Measurements from ENCODE around the gene LIPA. TPM values are rescaled to one million over a fixed set of nuclear protein-coding genes. Genes with fewer than 3 reads are reported as not detected.

LIPA gene
- total and polyA plus RNA-seq, 2 experiments from 2014 or later: 113 to 134 TPM

GRCh38 chr10:89283936-89284475, 32.4 kb upstream of the LIPA start:
- 3 to 4% methylated on average over 4 of the region's 4 CpGs for WGBS, 2 experiments (ENCODE audit: low coverage in 1 of 2, low lambda C conversion rate in 2 of 2, missing lambda C conversion rate in 2 of 2)
- Histone ChIP-seq H3K9me3 (ENCODE audit: low read depth) (no peaks in the 10 kb centered on the region), H3K79me2 (ENCODE audit: insufficient read depth) (no peaks in the 10 kb centered on the region), H4K20me1 (ENCODE audit: insufficient read depth) (no peaks in the 10 kb centered on the region), H3K9me2 (ENCODE audit: insufficient read depth) (no peaks in the 10 kb centered on the region), H3K9ac (peak overlapping the region; percentile 60), H3F3A (ENCODE audit: insufficient read depth) (peaks cover 56% of the 10 kb centered on the region), H2AFZ (peak overlapping the region; percentile 64), H3K4me1 (ENCODE audit: insufficient read depth) (peaks cover 67% of the 10 kb centered on the region), H3K4me3 (peak overlapping the region; percentile 48), H3K27me3 (replicated peaks; ENCODE audit: insufficient read depth) (no peaks in the 10 kb centered on the region), H3K27ac (peak overlapping the region; percentile 82), H3K36me3 (ENCODE audit: low read depth) (no peaks in the 10 kb centered on the region), H3K4me2 (ENCODE audit: unreplicated experiment) (peak overlapping the region; percentile 73)
- in situ Hi-C loops (cut with MboI): no loop called here
- DNase-seq: peak; percentile 86
- TF ChIP-seq EZH2 (IDR thresholded peaks at IDR 0.05; ENCODE audit: insufficient read depth, poor library complexity, severe bottlenecking): no peak
- no peak for TF ChIP-seq EZH2phosphoT487 (IDR thresholded peaks at IDR 0.05; ENCODE audit: insufficient read depth, low read depth)

GRCh38 chr10:89283025-89283935, 31.7 kb upstream of the LIPA start:
- in situ Hi-C loops (cut with MboI): no loop called here
- no peaks in the 10 kb centered on the region for H3K36me3 ChIP-seq (ENCODE audit: low read depth)
- H3F3A ChIP-seq (ENCODE audit: insufficient read depth): peaks cover 61% of the 10 kb centered on the region
- no peaks in the 10 kb centered on the region for H3K27me3 ChIP-seq (replicated peaks; ENCODE audit: insufficient read depth)
- peak overlapping the region; percentile 82 for H3K27ac ChIP-seq
- H3K4me3 ChIP-seq: peak overlapping the region; percentile 48
- no peak for TF ChIP-seq EZH2 (IDR thresholded peaks at IDR 0.05; ENCODE audit: insufficient read depth, poor library complexity, severe bottlenecking)
- TF ChIP-seq EZH2phosphoT487 (IDR thresholded peaks at IDR 0.05; ENCODE audit: insufficient read depth, low read depth): no peak
- no peaks in the 10 kb centered on the region for H3K9me3 ChIP-seq (ENCODE audit: low read depth)
- peak overlapping the region; percentile 64 for H2AFZ ChIP-seq
- H3K79me2 ChIP-seq (ENCODE audit: insufficient read depth): no peaks in the 10 kb centered on the region
- H3K4me2 ChIP-seq (ENCODE audit: unreplicated experiment): peak overlapping the region; percentile 73
- H3K4me1 ChIP-seq (ENCODE audit: insufficient read depth): peaks cover 74% of the 10 kb centered on the region
- 11 to 14% methylated on average over 6 of the region's 6 CpGs for WGBS, 2 experiments (ENCODE audit: low coverage in 1 of 2, low lambda C conversion rate in 2 of 2, missing lambda C conversion rate in 2 of 2)
- peak; percentile 69 for DNase-seq
- H3K9ac ChIP-seq: peak overlapping the region; percentile 60
- no peaks in the 10 kb centered on the region for H3K9me2 ChIP-seq (ENCODE audit: insufficient read depth)
- no peaks in the 10 kb centered on the region for H4K20me1 ChIP-seq (ENCODE audit: insufficient read depth)

GRCh38 chr10:89281606-89282395, 30.2 kb upstream of the LIPA start:
- Histone ChIP-seq H2AFZ (no peak overlapping the region), H3K4me2 (ENCODE audit: unreplicated experiment) (peak overlapping the region; percentile 59), H4K20me1 (ENCODE audit: insufficient read depth) (no peaks in the 10 kb centered on the region), H3K9me2 (ENCODE audit: insufficient read depth) (no peaks in the 10 kb centered on the region), H3K9me3 (ENCODE audit: low read depth) (no peaks in the 10 kb centered on the region), H3K4me1 (ENCODE audit: insufficient read depth) (peaks cover 88% of the 10 kb centered on the region), H3K79me2 (ENCODE audit: insufficient read depth) (no peaks in the 10 kb centered on the region), H3K4me3 (no peak overlapping the region), H3K27me3 (replicated peaks; ENCODE audit: insufficient read depth) (no peaks in the 10 kb centered on the region), H3K27ac (peak overlapping the region; percentile 5; the same call in 1 of the 2 replicates), H3K36me3 (ENCODE audit: low read depth) (no peaks in the 10 kb centered on the region), H3K9ac (no peak overlapping the region), H3F3A (ENCODE audit: insufficient read depth) (peaks cover 68% of the 10 kb centered on the region)
- in situ Hi-C loops (cut with MboI): no loop called here
- TF ChIP-seq EZH2phosphoT487 (IDR thresholded peaks at IDR 0.05; ENCODE audit: insufficient read depth, low read depth): no peak
- TF ChIP-seq EZH2 (IDR thresholded peaks at IDR 0.05; ENCODE audit: insufficient read depth, poor library complexity, severe bottlenecking): no peak
- WGBS, 2 experiments (ENCODE audit: low coverage in 1 of 2, low lambda C conversion rate in 2 of 2, missing lambda C conversion rate in 2 of 2): 65 to 67% methylated on average over 4 of the region's 4 CpGs
- no peak for DNase-seq

- H3K9me3 ChIP-seq (ENCODE audit: low read depth): no peaks in the 10 kb centered on the region
- H3F3A ChIP-seq (ENCODE audit: insufficient read depth): peaks cover 71% of the 10 kb centered on the region
- 31 to 36% methylated on average over 3 of the region's 3 CpGs for WGBS, 2 experiments (ENCODE audit: low coverage in 1 of 2, low lambda C conversion rate in 2 of 2, missing lambda C conversion rate in 2 of 2)
- in situ Hi-C loops (cut with MboI): no loop called here
- H3K9ac ChIP-seq: no peak overlapping the region
- TF ChIP-seq EZH2phosphoT487 (IDR thresholded peaks at IDR 0.05; ENCODE audit: insufficient read depth, low read depth): no peak
- TF ChIP-seq EZH2 (IDR thresholded peaks at IDR 0.05; ENCODE audit: insufficient read depth, poor library complexity, severe bottlenecking): no peak
- H2AFZ ChIP-seq: peak overlapping the region; percentile 25; the same call in 1 of the 2 replicates
- no peak for DNase-seq
- H3K4me2 ChIP-seq (ENCODE audit: unreplicated experiment): peak overlapping the region; percentile 42
- H3K27me3 ChIP-seq (replicated peaks; ENCODE audit: insufficient read depth): no peaks in the 10 kb centered on the region
- H3K27ac ChIP-seq: 0 out of 2 replicates have a peak overlapping the region, but pooled peaks have one; percentile 6
- no peaks in the 10 kb centered on the region for H3K79me2 ChIP-seq (ENCODE audit: insufficient read depth)
- H3K9me2 ChIP-seq (ENCODE audit: insufficient read depth): no peaks in the 10 kb centered on the region
- H3K4me3 ChIP-seq: no peak overlapping the region
- H3K36me3 ChIP-seq (ENCODE audit: low read depth): no peaks in the 10 kb centered on the region
- H3K4me1 ChIP-seq (ENCODE audit: insufficient read depth): peaks cover 92% of the 10 kb centered on the region
- H4K20me1 ChIP-seq (ENCODE audit: insufficient read depth): no peaks in the 10 kb centered on the region
These were observed 28.9 kb upstream of the LIPA start for GRCh38 chr10:89280508-89280907.

Measured in GM23248 (cell line).